ENCODE results near the gene ZNF264.
A peak's percentile ranks its signal among the peaks of the same experiment; 100 is the strongest.
"Not testable (repeated sequence)": the region's sequence is repeated elsewhere in the genome, so short reads cannot be mapped to it uniquely, and the experiment has no call there.

ZNF264 gene

GRCh38 chr19:57241176-57241575, 49.9 kb downstream of the ZNF264 start:
- DNase-seq (ENCODE audit: low read depth): no peak
- peak overlapping the region; percentile 99 for H3K4me3 ChIP-seq (ENCODE audit: low read depth, low read length)
- in situ Hi-C loops (cut with HindIII; ENCODE audit: low sequenced_read_pairs): no loop called here
- TF ChIP-seq CTCF (IDR thresholded peaks at IDR 0.05; ENCODE audit: low read depth, low read length, missing control alignments): no peak

GRCh38 chr19:57242821-57243220, 51.5 kb downstream of the ZNF264 start:
- in situ Hi-C loops (cut with HindIII; ENCODE audit: low sequenced_read_pairs): no loop called here
- H3K4me3 ChIP-seq (ENCODE audit: low read depth, low read length): no peak overlapping the region
- no peak for TF ChIP-seq CTCF (IDR thresholded peaks at IDR 0.05; ENCODE audit: low read depth, low read length, missing control alignments)
- DNase-seq (ENCODE audit: low read depth): no peak

- no peak for DNase-seq (ENCODE audit: low read depth)
- in situ Hi-C loops (cut with HindIII; ENCODE audit: low sequenced_read_pairs): no loop called here
- TF ChIP-seq CTCF (IDR thresholded peaks at IDR 0.05; ENCODE audit: low read depth, low read length, missing control alignments): no peak
- no peak overlapping the region for H3K4me3 ChIP-seq (ENCODE audit: low read depth, low read length)
Measured at GRCh38 chr19:57244513-57244912, 53.2 kb downstream of the ZNF264 start.

- no peak for DNase-seq (ENCODE audit: low read depth)
- TF ChIP-seq CTCF (IDR thresholded peaks at IDR 0.05; ENCODE audit: low read depth, low read length, missing control alignments): no peak
- in situ Hi-C loops (cut with HindIII; ENCODE audit: low sequenced_read_pairs): no loop called here
Measured at GRCh38 chr19:57245066-57245465, 53.8 kb downstream of the ZNF264 start.

GRCh38 chr19:57245959-57246358, 54.7 kb downstream of the ZNF264 start:
- DNase-seq (ENCODE audit: low read depth): no peak

More at GRCh38 chr19:57245066-57245465, 53.8 kb downstream of the ZNF264 start:
- H3K4me3 ChIP-seq (ENCODE audit: low read depth, low read length): no peak overlapping the region

GRCh38 chr19:57248646-57249045, 57.3 kb downstream of the ZNF264 start:
- no peak overlapping the region for H3K4me3 ChIP-seq (ENCODE audit: low read depth, low read length)
- in situ Hi-C loops (cut with HindIII; ENCODE audit: low sequenced_read_pairs): no loop called here
- DNase-seq (ENCODE audit: low read depth): no peak
- no peak for TF ChIP-seq CTCF (IDR thresholded peaks at IDR 0.05; ENCODE audit: low read depth, low read length, missing control alignments)

More at GRCh38 chr19:57245959-57246358, 54.7 kb downstream of the ZNF264 start:
- in situ Hi-C loops (cut with HindIII; ENCODE audit: low sequenced_read_pairs): no loop called here
- H3K4me3 ChIP-seq (ENCODE audit: low read depth, low read length): no peak overlapping the region
- no peak for TF ChIP-seq CTCF (IDR thresholded peaks at IDR 0.05; ENCODE audit: low read depth, low read length, missing control alignments)

- DNase-seq (ENCODE audit: low read depth): no peak
- no peak overlapping the region for H3K4me3 ChIP-seq (ENCODE audit: low read depth, low read length)
- in situ Hi-C loops (cut with HindIII; ENCODE audit: low sequenced_read_pairs): no loop called here
- no peak for TF ChIP-seq CTCF (IDR thresholded peaks at IDR 0.05; ENCODE audit: low read depth, low read length, missing control alignments)
Measured at GRCh38 chr19:57249329-57249728, 58.0 kb downstream of the ZNF264 start.

GRCh38 chr19:57253767-57254166, 62.5 kb downstream of the ZNF264 start:
- in situ Hi-C loops (cut with HindIII; ENCODE audit: low sequenced_read_pairs): loop anchor here (10.0 kb wide), 1 partner anchor 131 kb away; the partner anchor contains the start of gene ZNF548
- not testable (repeated sequence) for DNase-seq (ENCODE audit: low read depth); H3K4me3 ChIP-seq (ENCODE audit: low read depth, low read length)

Data from astrocyte of the cerebellum (primary cell).